ENCODE measurements around the gene PNKP.
A peak's percentile ranks its signal among the peaks of the same experiment; 100 is the strongest.

Gene PNKP

DNA sequence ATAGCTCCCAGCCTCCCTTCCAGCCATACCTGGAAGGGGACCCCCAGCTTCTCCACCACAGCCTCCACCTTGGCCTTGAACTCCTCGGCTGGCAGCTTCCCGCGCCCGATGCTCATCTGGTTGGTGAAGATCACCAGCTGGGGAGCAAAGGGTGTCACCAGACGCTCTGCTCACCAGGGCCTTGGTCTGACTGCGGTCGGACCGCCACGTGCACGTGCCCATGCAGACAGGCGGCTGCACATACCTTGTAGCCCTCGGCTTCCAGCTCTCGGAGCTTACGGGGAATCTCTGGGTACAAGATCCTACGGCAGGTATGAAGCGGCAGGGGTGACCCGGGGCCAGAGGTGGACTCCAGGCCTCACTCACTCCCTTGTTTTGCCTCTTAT, 3.4 kb downstream of the PNKP start:
- Histone ChIP-seq H3K27me3 (ENCODE audit: insufficient read depth, low read depth, severe bottlenecking) (no peaks in the 10 kb centered on the region), H3K4me3 (ENCODE audit: low read depth, low read length) (no peak overlapping the region), H3K36me3 (peaks cover 65% of the 10 kb centered on the region), H3K27ac (no peak overlapping the region), H3K9me3 (ENCODE audit: severe bottlenecking) (no peaks in the 10 kb centered on the region)
- no peak for DNase-seq
- TF ChIP-seq, protein P1, sequence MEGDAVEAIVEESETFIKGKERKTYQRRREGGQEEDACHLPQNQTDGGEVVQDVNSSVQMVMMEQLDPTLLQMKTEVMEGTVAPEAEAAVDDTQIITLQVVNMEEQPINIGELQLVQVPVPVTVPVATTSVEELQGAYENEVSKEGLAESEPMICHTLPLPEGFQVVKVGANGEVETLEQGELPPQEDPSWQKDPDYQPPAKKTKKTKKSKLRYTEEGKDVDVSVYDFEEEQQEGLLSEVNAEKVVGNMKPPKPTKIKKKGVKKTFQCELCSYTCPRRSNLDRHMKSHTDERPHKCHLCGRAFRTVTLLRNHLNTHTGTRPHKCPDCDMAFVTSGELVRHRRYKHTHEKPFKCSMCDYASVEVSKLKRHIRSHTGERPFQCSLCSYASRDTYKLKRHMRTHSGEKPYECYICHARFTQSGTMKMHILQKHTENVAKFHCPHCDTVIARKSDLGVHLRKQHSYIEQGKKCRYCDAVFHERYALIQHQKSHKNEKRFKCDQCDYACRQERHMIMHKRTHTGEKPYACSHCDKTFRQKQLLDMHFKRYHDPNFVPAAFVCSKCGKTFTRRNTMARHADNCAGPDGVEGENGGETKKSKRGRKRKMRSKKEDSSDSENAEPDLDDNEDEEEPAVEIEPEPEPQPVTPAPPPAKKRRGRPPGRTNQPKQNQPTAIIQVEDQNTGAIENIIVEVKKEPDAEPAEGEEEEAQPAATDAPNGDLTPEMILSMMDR (IDR thresholded peaks at IDR 0.05; ENCODE audit: low read depth, low read length): no peak

DNA sequence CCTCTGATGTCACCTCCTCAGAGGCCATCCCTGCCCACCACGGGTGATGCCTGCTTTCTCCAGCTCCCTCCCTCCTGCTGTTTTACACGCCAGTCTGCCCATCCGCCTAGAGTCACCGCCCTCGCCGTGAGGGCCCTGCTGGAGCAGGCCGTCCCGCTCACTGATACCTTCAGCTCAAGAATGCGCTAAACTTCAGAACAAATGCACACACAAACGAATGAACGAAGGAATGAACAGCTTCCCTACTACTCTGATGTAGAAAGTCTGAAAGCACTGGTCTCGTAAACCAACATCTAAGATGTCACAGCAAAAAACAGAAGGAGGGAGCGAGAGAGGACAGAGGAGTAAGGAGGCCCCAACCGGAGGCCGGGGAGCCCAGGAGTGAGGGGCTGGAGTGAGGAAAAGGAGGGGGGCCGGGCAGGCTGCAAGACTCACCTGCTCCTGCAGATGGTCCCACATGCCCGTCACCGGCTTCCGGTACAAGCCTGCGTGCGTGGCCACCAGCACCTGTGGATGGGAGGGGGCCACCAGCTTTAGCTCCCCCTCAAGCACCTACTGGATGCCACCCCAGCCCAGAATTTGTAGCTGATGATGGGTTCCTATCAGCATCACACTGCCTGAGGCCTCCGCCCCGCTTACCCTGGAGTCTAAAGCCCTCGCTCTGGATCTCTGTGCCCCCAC, 4.0 kb downstream of the PNKP start:
- Histone ChIP-seq H3K27ac (no peak overlapping the region), H3K4me3 (ENCODE audit: low read depth, low read length) (no peak overlapping the region), H3K36me3 (peaks cover 70% of the 10 kb centered on the region), H3K27me3 (ENCODE audit: insufficient read depth, low read depth, severe bottlenecking) (no peaks in the 10 kb centered on the region), H3K9me3 (ENCODE audit: severe bottlenecking) (no peaks in the 10 kb centered on the region)
- DNase-seq: no peak
- TF ChIP-seq, protein P1 (IDR thresholded peaks at IDR 0.05; ENCODE audit: low read depth, low read length): no peak

DNA sequence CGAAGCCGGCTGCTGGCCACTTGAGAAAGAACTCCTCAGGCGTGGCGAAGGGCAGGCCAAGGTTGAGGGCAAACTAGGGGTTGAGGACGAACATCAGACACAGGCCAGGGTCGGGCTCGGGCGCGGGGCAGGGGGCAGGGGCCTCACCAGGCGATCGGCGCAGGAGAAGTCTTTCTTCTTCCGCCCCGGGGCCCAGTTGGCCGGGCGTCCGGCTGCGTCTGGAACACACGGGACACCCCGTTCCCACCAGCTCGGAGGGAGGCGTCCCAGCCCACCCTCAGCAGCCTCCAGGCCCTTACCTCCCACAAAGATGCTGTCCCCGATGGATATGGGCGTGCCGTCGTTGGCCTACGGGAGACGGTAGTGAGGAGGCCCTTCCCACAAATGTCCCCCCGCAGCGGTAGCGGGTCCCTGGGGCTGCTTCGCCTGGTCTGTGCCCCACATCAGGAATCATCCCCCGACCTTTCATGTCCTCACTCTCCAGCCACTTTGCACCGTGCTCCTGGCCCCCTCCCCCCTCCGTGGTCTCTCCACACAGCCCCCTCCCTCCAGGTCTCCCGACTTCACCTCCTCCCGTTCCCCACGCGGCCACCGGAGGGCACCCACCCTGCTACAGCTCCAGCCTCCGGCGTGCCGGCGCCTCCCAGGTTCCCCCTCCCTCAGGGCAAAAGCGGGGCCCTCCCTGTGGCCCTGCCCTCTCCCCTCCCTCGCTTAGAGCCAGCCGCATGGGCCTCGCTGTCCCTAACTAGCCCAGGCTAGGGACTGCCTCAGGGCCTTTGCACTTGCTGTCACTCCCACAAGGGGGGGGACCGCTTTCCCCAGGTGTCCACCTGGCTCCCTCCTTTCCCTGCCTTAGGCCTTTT, 4.8 kb downstream of the PNKP start:
- Histone ChIP-seq H3K9me3 (ENCODE audit: severe bottlenecking) (no peaks in the 10 kb centered on the region), H3K4me3 (ENCODE audit: low read depth, low read length) (no peak overlapping the region), H3K27ac (no peak overlapping the region), H3K27me3 (ENCODE audit: insufficient read depth, low read depth, severe bottlenecking) (no peaks in the 10 kb centered on the region), H3K36me3 (peaks cover 78% of the 10 kb centered on the region)
- peak; percentile 76 for DNase-seq
- TF ChIP-seq, protein P1 (IDR thresholded peaks at IDR 0.05; ENCODE audit: low read depth, low read length): peak; percentile 45; the same call in 1 of the 2 replicates

DNA sequence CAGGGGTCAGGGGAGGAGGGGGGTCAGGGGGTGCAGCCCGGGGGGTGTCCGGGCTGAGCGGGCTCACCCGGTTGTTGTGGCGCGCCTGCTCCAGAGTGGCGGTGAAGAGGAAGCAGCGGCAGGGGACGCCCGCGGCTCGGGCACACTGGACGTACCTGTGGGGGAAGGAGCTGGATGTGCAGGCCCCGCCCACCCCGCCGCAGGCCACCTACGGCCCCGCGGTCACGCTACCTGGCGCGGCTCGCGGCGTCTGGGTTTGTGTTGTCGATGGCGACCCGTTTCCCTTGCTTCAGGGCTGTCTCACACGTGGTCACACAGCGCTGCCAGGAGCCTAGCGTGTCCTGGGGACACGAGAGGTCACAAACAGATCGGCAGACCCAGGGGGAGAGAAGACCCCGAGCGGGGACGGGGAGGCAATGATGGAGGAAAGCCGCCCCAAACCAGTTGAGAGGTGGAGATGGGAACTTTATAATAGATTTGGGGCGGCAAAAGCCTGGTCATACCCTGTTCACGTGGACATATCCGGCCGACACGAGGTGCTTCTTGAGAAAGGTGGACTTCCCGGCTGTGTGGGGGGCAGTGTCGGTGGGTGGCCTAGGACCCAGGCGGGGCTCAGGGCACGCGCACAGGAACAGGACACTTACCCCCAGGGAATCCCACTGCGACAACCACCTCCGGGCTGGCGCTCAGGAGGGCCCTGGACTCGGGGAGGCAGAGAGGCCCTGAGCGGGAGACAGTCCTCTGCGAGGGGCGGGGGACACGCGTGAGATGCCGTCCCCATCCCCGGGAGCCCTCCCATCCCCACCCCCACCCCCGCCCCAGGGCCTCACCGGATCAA, 5.6 kb downstream of the PNKP start:
- Histone ChIP-seq H3K27me3 (ENCODE audit: insufficient read depth, low read depth, severe bottlenecking) (no peaks in the 10 kb centered on the region), H3K9me3 (ENCODE audit: severe bottlenecking) (no peaks in the 10 kb centered on the region), H3K4me3 (ENCODE audit: low read depth, low read length) (no peak overlapping the region), H3K27ac (no peak overlapping the region), H3K36me3 (peaks cover 87% of the 10 kb centered on the region)
- DNase-seq: no peak
- TF ChIP-seq, protein P1 (IDR thresholded peaks at IDR 0.05; ENCODE audit: low read depth, low read length): no peak

DNA sequence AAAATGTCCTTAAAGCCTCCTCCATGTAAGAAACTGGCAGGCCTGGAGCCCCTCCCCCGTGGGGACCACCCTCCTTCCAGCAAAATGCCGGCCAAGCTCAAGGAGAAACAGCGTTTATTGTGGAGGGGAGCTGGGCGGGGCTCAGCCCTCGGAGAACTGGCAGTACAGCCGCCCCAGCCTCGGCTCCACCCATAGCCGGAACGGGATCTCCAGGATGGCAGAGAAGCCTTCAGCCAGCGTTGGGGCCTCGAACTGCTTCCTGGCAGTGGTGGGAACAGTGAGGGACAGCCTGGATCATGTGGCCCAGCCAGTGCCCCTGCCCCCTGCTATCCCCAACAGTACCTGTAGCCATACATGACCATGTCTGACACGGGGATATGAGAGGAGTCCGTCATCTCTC, 6.3 kb downstream of the PNKP start:
- no peak overlapping the region for H3K4me3 ChIP-seq (ENCODE audit: low read depth, low read length)
- no peaks in the 10 kb centered on the region for H3K27me3 ChIP-seq (ENCODE audit: insufficient read depth, low read depth, severe bottlenecking)
- TF ChIP-seq, protein P1 (IDR thresholded peaks at IDR 0.05; ENCODE audit: low read depth, low read length): no peak
- no peaks in the 10 kb centered on the region for H3K9me3 ChIP-seq (ENCODE audit: severe bottlenecking)
- peak overlapping the region; percentile 33; the same call in 1 of the 2 replicates for H3K27ac ChIP-seq
- peak; percentile 34 for DNase-seq
- peaks cover 88% of the 10 kb centered on the region for H3K36me3 ChIP-seq

Measured in WERI-Rb-1 (cell line).